ENCODE data around the gene ABI3.
A peak's percentile ranks its signal among the peaks of the same experiment; 100 is the strongest.

Gene ABI3

GRCh38 chr17:49196520-49196919 lies 14.0 kb upstream of the ABI3 start:
- H3K4me3 ChIP-seq (ENCODE audit: low read depth, low read length) = no peak overlapping the region

- no peak overlapping the region for H3K4me3 ChIP-seq (ENCODE audit: low read depth, low read length)
Observed at GRCh38 chr17:49197346-49197998, 13.0 kb upstream of the ABI3 start.

- H3K4me3 ChIP-seq (ENCODE audit: low read depth, low read length) = no peak overlapping the region
Observed at GRCh38 chr17:49198211-49198610, 12.3 kb upstream of the ABI3 start.

GRCh38 chr17:49200423-49201083 lies 10.0 kb upstream of the ABI3 start:
- no peak overlapping the region for H3K4me3 ChIP-seq (ENCODE audit: low read depth, low read length)

DNA sequence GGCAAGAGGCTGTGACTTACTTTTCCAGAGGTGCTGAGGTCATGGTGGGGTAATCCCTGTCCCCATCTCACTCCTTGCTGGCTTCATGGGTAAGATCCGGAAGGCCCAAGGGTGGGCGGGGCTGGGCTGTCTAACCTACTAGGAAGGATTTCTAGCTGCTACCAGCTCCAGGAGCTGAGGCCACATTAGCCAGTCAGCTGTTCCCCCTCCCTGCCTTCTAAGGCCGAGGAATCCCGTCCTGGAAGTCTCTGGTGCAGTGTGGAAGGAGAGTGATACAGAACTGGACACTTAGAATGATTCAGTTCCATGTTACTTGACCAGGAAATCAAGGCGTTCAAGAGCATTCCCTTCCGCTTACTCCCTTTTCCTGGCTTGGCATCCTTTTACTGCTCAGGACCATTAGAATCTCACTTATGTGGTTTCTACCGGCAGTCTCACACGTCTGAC lies 9.0 kb upstream of the ABI3 start:
- H3K4me3 ChIP-seq (ENCODE audit: low read depth, low read length) = no peak overlapping the region

DNA sequence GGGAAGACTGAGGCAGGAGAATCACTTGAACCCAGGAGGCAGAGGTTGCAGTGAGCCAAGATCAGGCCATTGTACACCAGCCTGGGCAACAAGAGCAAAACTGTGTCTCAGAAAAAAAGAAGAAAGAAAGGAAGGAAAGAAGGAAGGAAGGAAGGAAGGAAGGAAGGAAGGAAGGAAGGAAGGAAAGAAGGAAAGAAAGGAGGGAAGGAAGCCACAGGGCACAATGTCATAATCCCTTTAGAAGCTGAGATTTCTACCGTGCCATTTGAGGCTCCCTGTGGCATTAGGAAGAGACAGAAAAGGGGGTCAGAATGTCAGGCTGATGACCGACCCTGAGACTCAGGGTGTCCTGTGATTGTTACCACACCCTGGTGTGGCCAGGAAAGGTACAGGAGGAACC lies 6.7 kb upstream of the ABI3 start:
- no peak overlapping the region for H3K4me3 ChIP-seq (ENCODE audit: low read depth, low read length)

- no peak overlapping the region for H3K4me3 ChIP-seq (ENCODE audit: low read depth, low read length)
Observed at GRCh38 chr17:49204516-49204915, 6.0 kb upstream of the ABI3 start.

DNA sequence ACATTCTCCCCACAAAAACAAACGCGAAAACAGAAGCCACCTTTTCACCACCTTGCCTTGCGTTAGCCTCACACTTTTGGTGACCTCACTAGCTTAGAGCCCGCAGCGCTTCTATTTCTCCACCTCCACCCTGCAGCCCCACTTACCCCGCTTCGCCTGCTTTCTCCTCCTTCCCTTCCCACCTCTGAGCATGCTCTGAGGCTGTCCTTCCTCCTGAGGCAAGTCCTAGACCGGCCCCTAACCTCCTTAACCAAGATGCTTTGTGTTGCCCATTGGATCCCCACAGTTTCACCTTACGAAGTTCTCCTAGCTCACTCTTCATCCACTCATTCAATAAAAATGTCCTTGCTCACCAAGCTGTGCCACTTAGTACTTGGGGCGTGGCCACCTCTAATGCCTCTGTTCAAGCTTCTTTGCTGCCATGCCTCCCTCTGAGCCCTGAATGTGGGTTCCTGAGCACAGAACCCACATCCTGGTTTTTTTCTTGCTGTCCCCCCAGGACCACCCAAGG lies 1.4 kb upstream of the ABI3 start:
- H3K4me3 ChIP-seq (ENCODE audit: low read depth, low read length) = no peak overlapping the region

DNA sequence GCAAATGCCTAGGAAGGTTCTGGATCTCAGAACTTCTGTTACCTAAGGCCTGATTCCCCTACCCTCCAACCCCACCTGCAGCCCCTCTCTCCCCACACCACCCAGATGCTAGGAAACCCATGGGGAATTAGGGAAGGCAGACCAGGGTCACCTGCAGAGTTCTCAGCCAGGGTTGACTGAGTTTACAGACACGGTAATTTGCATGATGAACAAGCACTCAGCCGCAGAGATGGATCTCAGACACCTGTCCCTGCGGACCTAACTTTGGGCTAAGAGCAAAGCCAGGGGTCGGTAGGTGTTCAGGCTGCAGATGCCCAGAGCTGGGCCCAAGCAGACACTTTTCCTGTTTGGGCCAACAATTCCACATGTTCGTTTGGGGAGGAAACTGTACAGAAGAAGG lies 2.9 kb downstream of the ABI3 start:
- no peak overlapping the region for H3K4me3 ChIP-seq (ENCODE audit: low read depth, low read length)

DNA sequence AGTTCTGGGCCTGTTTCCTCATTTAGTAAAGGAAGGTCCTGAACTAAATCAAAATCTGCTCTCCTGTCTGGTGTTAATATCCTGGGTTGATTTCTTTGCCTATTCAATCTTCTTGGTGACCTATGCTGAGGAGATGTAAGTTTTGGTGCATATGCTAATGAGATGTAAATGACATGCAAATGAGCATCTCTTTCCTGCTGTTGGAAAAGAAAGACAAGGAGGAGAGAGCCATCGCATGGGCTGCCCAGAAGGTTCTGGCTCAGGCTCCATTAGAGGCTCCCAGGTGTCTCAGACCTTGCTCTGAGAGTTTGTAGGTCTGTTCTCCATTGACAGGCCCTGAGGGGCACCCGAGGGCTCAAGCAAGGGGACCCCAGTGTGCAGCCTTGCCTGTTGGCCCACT lies 3.3 kb downstream of the ABI3 start:
- H3K4me3 ChIP-seq (ENCODE audit: low read depth, low read length) = no peak overlapping the region

GRCh38 chr17:49214676-49215360 lies 4.3 kb downstream of the ABI3 start:
- no peak overlapping the region for H3K4me3 ChIP-seq (ENCODE audit: low read depth, low read length)

GRCh38 chr17:49216482-49216881 lies 6.0 kb downstream of the ABI3 start:
- H3K4me3 ChIP-seq (ENCODE audit: low read depth, low read length) = no peak overlapping the region

DNA sequence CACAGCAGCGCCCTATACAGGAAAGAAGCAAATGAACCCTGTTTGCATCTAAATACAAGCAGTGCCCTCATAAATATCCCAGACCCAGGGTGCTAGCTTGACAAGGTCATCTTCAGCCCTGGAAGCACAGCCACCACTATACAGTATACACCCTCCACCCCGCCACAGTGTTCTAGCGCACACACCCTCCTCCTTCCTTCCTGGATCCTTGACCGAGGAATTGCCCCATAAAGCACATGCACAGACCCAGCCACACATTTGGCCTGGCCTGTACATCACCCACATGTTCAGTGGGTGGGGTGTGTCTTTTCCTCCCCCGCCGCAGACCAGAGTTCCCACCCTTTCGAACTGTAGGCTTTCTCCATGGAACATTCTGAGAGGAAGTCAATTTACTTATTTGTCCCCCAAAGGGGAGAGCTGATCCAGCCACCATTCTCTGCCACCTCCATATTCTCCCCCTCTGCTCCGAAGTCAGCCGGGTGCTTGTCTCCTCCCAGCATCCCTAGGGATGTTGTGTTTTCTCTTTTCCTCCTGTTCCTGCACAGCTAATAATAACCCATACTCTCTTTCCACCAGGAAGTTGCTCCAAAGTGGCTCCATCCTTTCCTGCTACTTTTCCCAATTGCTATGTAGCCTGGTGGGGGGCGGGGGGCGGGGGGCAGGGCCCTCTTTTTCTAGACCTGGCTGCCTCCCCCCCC lies 6.6 kb downstream of the ABI3 start:
- H3K4me3 ChIP-seq (ENCODE audit: low read depth, low read length) = no peak overlapping the region

GRCh38 chr17:49217651-49218413 lies 7.3 kb downstream of the ABI3 start:
- H3K4me3 ChIP-seq (ENCODE audit: low read depth, low read length) = no peak overlapping the region

- no peak overlapping the region for H3K4me3 ChIP-seq (ENCODE audit: low read depth, low read length)
Observed at GRCh38 chr17:49218941-49219913, 8.7 kb downstream of the ABI3 start.

DNA sequence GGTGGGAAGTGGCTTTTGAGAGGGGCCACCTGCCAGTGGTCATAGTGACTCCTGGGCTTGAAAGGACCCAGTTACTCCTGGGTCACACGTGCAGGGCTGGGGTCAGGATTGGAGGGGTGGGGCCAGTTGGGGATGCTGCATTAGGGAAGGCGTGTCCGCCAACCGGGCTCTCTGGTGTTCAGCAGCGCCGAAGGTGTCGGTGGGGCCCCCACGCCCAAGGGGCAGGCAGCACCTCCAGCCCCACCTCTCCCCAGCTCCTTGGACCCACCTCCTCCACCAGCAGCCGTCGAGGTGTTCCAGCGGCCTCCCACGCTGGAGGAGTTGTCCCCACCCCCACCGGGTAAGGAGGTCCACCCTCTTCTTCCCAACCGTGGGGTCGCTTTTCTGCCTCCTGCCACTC lies 9.5 kb downstream of the ABI3 start:
- no peak overlapping the region for H3K4me3 ChIP-seq (ENCODE audit: low read depth, low read length)

- no peak overlapping the region for H3K4me3 ChIP-seq (ENCODE audit: low read depth, low read length)
Observed at GRCh38 chr17:49223168-49223516, 12.6 kb downstream of the ABI3 start.

GRCh38 chr17:49223517-49224197 lies 13.2 kb downstream of the ABI3 start:
- H3K4me3 ChIP-seq (ENCODE audit: low read depth, low read length) = peak overlapping the region; percentile 37

All from iPS-11a (cell line).